ENCODE measurements around the gene MAGI1.

GRCh38 chr3:65925254-65925954 lies 113.3 kb downstream of the MAGI1 start:
- no peak for TF ChIP-seq CTCF (IDR thresholded peaks at IDR 0.05)
- no peak for TF ChIP-seq POLR2A (IDR thresholded peaks at IDR 0.05)

Data from prostate gland (tissue), 2 donors.